NCI-H1436 (cell line): ENCODE results near the gene TMED4.

ENCODE experiments used
- DNase-seq: peaks from one replicate; lab custom pipeline; 2025; lab: John Stamatoyannopoulos, UW

TMED4 gene

DNA sequence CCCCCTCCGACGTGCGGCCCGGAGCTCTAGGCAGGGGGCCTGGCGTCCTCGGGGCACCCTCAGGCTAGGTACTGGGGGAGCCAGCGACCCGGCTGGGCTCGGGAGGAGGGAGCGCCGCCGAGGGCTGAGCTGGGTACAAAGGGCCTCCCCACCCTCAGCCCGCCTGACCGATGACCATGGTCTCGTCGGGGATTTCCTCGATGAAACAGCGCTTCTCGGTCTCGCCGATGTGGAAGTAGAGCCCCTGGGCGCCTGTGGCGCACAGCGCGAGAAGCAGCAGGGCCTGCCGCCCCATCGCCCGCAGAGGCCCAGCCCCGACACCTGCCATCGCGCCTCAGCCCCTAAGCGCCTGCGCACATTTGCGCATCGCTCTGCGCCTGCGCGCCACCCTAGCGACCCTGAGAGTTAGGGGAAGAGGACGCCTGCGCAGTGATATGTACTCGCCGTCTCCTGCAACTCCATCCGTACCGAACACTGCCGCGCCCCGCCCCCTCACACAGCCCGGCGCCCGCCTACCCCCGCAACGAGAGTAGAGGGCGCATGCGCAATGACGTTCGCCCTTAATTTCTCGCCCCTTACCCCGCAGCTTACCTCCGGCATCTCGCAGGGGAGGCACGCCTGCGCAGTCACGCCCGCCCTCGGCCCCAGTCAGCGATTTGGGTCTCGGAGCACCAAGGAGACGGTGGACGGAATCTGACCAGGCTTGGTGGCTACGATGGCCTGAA is at the start of gene TMED4:
TMED4 (minus strand) TSS at position 353 of the 725 bp plus-strand sequence; CDS start at position 328, 25 bp downstream.
- DNase-seq, result peak; percentile 97

DNA sequence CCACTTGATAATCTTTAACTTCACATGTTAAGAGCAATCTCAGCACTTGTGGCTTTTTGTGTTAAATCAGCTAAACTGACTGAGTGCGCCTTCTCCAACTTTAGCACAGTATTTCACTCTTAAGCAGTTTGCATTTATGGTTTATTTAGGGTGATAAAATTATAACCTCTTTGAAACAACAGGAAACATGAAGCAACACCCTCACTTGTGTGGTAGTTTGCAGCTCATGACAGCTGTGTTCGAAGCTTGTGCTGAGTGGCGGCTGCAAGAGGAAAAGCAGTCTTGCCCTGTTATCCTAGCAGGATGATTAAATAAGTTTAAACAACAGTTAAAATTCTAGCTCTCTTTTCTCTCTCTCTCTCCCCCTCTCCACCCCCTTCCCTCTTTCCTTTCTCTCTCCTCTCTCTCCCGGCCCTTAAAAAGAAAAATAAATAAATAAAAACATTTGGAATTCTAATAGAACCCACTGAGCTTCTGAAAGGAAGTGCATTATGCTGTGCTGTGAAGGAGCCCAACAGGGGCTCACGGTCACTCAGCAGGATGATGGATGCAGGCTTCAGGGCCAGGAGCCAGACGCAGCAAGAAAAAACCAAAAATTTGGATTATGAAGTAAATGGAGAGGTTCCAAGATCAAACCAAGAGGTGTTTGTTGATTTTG is 49.6 kb upstream of the TMED4 start:
- DNase-seq, result no peak

DNA sequence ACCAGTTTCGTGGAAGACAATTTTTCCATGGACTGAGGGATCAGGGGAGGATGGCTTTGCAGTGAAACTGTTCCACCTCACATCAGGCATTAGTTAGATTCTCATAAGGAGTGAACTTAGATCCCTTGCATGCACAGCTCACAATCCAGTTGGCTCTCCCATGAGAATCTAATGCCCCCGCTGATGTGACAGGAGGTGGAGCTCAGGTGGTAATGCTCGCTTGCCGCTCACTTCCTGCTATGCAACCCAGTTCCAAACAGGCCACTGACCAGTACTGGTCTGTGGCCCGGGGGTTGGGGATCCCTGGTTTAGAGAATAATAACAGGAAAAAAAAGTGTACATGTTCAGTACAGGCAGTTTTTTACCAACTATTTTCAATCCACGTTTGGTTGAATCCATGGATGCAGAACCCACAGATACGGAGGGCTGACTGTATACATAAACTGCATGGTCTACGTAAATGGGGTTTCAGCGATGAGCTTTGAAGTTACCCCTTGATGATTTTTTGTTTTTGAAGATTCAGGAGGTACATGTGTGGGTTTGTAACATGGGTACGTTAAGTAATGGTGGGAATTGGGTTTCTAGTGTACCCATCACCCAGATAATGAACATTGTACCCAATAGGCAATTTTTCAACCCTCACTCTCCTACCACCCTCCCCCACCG is 48.9 kb upstream of the TMED4 start:
- DNase-seq, result no peak

DNA sequence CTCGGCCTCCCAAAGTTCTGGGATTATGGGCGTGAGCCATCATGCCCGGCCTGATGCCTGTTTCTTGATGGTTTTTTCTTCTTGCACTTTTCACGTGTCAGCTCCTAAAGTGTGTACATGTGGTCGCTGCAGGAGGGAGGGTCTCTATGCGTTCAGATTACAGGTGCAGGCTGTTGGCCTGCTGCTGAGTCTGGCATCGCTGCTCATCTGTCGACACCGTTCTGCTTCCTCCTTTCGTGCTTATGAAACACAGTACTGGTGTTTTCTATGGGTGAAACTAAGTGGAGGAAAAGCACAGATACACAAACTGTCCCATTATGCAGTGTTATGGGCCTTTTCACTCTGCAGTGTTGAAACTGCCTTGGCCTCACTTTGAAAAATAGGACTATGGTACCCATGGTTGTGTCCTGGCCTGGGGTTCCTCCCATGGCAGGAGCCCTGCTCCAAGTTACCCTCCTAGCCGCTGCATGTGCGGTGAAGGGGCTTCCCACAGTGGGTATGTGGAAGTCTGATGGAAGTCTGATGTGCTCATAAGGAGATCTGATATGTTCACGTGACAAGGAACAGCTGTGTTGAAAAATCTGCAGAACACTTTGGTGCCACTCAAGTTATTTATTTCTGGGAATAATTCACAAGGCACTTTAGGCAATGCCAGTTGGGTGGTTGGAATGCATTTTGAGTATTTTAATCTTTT is 47.9 kb upstream of the TMED4 start:
- no peak for DNase-seq

DNA sequence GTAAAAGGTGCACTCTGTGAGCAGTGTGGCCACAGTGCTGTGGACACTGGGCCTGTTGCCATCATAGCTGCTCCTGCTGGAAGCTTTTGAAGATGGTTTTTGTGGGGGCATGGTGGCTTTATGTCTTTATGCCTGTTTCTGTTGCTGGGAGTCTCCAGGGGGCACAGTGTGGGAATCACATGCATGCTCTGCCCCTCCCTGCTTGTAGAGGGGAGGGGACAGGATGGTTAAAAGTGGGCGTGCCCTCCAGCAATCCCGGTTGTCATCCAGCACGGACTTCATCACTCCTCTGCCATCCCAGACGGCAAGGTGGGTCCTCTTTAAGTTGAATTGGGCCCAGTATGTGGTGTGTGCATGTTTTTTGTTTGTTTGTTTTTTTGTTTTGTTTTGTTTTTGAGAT is 44.6 kb upstream of the TMED4 start:
- DNase-seq, result no peak

DNA sequence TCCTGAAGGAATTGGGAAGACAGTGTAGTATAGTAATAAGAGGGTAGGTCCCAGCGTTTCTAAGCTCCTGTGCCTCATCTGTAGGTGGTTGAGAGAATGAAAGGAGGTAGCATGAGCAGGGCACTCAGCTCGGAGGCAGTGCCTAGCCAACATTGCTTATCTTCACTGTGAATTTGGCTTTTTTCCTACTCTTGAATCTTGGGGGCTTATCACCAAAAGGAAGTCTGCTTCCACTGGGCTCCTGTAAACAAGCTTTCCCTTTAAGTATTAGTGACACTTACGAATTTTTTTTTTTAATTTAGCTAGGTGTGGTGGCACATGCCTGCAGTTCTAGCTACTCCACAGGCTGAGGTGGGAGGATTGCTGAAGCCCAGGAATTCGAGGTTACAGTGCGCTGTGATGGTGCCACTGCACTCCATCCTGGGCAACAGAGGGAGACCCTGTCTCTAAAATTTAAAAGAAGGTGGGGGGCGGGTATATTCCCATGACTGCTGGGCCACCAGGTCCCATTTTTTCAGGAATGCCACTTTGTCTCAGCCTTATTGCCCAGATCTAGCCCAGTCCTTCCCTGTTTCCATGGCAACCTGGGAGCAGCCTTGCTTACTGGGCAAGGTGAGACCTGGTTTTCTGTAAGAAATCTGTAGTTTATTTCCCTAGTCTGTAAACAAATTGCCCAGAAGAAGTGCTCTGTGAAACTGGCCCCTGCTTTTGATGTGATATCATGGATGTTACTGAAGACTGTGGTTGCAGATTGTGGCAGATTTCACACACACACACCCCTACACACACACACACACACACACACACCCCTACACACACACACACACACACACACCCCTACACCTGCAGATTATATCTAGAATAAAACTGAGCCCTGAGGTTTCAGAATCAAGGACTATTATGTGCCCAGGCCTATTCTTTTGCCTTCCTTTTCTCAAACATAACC is 43.8 kb upstream of the TMED4 start:
- no peak for DNase-seq

DNA sequence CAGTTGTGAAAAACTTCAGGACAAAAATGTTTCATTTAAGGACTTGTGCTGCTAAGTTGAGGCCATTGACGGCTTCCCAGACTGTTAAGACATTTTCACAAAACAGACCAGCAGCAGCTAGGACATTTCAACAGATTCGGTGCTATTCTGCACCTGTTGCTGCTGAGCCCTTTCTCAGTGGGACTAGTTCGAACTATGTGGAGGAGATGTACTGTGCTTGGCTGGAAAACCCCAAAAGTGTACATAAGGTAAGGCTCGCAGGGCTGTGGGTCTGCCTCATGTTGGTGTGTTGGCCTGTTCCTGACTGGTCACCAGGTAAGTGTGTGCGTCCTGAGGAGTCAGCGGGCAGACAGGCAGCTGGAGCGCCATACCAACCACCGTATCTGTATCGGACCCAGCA is 42.3 kb upstream of the TMED4 start:
- no peak for DNase-seq

DNA sequence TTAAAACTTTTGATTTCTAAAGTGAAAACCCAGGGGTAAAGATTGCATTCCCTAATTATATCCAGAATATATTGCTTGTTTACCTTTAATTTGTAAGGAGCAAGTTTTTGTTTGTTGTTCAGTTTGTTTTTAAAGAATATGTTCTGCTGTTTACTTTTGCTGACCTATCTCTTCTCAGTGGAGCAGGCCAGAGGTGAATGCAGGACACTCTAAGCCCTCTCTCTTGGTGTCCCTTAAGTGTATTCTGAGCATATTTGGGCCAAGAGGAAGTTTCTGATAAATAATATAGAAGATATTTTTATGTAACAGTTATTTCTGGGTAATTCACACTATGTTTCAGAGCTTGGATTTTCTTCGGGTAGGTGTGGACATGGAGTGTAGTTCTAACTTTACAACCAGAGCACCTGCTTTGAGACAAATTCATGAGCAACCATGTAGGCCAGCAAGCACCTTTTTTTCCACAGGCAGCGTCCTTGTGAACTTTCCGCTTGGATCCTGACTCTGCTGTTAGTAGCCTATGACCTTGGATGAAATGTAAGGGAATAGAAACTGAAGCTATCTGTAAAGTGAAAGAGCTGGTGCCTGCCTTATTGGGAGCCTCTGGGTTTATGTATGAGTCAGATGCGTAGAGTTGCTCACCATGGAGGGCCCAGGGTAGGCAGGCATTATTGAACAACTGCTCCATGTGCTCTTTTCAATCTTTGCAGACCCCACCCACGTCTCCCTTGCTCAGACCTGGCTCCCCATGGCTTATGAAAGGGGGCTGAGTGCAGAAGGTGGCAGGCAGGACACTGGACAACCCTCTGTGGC is 40.5 kb upstream of the TMED4 start:
- no peak for DNase-seq

DNA sequence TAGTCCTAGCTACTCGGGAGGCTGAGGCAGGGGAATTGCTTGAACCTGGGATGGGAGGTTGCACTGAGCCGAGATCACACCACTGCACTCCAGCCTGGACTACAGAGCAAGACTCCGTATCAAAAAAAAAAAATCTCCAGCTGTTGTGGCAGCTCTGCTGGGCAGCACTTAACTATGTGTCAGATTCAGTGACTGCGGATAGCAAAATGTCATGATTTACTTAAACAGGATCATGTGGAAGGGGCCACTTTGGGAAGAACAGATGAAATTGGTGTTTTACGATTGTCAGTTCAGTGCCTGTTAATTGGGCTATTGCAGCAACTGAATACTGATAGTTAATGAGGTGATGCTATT is 39.7 kb upstream of the TMED4 start:
- no peak for DNase-seq

DNA sequence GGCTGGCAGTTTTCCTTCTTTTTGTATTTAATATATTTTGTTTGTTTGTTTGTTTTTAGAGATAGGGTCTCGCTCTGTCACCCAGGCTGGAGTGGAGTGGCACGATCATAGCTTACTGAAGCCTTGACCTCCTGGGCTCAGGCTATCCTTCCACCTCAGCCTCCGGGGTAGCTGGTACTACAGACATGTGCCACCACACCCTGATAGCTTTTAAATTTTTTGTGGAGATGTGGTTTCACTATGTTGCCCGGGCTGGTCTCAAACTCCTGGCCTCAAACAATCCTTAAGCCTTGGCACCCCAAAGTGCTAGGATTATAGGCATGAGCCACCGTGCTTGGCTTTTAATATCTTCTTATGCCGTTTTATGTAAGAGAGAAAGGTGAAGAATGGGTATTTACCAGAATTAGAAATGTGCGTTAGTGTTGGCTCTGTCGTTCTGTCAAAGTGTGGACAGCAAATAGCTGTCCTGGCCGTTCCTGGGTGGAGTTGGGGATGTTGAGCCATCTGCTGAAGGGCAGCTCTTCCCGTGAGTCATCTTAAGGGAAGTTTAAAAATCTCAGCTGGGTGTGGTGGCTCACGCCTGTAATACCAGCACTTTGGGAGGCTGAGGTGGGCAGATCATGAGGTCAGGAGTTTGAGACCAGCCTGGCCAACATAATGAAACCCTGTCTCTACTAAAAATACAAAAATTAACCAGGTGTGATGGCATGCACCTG is 39.2 kb upstream of the TMED4 start:
- no peak for DNase-seq

DNA sequence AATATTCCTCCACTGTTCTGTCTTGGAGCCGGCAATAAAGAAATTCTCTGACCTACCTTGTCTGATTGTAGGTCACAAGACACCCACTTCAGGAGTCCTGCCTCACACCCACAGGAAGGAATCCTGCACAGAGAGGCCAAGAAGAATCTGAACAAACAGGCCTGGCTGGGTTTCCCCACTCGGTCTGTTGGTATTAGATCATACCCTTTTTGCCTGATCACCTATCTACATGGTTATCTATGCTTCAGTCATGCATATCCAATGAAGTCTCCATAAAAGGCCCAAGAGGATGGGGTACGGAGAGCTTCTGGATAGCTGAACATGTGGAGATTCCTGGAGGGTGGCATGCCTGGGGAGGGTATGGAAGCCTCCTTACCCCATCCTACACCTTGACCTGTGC is 36.7 kb upstream of the TMED4 start:
- DNase-seq, result no peak

DNA sequence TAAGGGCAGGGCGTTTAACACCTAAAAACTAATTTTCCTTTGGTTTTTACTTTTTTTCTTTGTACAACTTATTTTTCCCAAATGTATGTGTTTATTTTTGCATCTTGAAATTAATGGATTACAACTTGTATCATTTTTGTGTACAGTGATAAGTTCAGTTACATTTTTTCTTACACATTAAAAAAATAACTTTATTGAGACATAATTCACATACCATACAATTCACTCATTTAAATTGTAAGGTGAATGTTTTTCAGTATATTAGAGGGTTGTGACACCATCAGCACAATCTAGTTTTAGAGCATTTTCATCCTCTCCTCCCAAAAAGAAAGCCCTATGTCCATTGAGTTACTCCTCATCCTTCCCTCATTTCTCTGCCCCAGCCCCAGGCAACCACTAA is 36.0 kb upstream of the TMED4 start:
- no peak for DNase-seq

DNA sequence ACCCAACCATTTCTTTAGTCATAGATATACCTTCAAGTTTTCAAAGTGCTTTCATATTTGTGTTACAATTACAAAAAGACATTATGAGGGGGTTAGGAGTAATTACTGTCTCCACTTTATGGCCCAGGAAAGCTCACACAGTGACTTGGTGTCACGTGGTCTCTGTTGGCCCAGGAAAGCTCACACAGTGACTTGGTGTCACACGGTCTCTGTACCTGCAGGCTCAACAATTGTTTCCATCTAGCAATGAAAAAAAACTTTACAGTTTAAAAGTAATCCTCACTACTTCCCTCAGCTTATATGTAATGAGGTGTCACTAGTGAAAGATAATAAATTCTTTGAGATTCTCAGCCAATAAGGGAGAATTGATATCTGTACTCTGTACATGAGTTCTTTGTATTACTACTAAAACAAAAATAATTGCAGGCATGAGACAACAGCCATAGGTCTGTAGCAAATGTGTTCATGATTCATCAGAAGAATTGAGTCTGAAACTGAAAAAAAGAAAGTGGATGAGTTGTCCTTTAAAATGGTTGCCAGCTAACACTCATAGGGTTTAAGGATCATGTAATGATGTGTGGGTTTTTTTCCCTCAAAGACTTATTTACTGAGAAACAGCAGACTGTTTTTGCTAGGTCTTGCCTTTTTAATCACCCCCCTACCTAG is 35.3 kb upstream of the TMED4 start:
- no peak for DNase-seq

DNA sequence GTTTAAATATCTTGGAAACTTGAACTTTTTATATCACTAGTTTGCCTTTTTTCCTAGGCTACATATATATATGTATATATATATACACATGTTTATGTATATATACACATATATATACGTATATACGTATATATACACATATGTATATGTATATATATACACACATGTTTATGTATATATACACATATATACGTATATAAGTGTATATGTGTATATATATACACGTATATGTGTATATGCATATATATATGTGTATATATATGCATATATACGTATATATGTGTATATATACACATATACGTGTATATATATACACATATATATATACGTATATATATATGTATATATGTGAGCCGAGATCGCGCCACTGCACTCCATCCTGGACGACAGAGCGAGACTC is 34.5 kb upstream of the TMED4 start:
- no peak for DNase-seq

DNA sequence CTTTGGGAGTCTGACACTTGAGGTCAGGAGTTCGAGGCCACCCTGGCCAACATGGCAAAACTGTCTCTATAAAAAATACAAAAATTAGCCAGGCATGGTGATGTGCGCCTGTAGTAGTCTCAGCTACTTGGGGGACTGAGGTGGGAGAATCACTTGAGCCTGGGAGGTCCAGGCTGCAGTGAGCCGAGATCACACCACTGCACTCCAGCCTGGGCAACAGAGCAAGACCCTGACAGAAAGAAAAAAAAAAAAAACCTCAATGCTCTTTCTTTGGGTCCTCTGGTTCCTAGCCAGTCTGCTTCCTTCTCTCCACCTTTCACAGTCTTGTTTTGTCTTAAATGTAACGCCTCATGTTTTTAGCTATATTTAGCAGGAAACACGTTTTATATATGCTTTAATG is 33.8 kb upstream of the TMED4 start:
- no peak for DNase-seq

DNA sequence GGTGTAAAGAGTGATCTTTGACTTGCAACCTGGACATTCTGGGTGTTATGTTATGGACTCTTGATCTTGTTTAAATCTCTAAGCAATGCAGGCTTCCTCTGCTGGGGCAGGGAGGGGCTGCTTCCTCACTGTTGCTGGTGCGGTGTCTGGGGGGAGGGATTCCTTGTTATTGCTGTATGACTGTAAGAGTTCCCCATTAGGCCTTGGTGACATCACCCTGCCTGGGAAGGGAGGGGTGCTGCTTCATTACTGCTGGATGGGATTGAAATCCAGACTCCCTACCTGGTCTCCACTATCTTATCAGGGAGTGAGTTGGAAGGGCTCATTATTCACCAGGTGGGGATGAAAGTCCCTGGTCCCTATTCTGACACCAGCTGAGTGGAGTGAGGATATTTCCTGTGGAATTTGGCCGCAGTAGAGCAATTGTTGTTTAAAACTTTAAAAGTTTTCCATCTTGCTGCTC is 33.1 kb upstream of the TMED4 start:
- DNase-seq, result no peak

DNA sequence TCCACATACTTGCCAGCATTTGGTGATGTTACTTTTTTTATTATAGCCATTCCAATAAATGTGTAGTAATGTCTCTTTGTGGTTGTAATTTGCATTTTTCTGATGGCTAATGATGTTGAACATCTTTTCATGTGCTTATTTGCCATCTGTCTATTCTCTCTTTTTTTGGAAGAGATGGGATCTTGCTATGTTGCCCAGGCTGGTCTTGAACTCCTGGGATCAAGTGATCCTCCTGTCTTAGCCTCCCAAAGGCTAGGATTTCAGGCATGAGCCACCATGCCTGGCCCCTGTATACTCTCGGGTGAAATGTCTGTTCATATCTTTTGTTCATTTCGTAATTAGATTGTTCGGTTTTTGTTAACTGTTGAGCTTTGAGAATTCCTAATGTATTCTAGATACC is 27.8 kb upstream of the TMED4 start:
- no peak for DNase-seq

DNA sequence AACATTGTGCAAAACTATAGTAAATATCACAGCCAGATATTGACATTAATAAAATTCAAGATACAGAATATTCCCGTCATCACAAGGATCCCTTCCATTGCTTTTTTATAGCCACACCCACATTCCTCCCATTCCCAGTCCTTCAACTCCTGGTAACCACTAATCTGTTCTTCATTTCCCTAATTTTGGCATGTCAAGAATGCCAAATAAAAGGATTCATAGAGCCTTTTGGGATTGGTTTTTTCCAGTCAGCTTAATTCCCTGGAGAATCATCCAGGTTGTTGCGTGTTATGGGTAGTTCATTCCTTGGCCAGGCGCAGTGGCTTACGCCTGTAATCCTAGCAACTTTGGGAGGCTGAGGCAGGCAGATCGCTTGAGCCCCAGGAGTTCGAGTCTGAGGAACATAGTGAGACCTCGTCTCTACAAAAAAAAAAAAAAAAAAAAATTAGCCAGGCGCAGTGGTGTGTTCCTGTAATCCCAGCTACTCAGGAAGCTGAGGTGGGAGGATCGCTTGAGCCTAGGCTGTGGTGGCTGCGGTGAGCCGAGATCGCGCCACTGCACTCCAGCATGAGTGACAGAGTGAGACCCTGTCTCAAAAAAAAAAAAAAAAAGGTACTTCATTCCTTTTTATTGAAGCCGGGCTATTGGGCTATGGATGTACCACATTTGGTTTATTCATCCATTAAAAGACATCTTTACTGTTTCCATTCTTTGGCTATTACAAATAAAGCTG is 27.1 kb upstream of the TMED4 start:
- no peak for DNase-seq
